Measurements from ENCODE around the gene C1orf167. TPM values are rescaled to one million over a fixed set of nuclear protein-coding genes. Genes with fewer than 3 reads are reported as not detected.

C1orf167 gene, protein sequence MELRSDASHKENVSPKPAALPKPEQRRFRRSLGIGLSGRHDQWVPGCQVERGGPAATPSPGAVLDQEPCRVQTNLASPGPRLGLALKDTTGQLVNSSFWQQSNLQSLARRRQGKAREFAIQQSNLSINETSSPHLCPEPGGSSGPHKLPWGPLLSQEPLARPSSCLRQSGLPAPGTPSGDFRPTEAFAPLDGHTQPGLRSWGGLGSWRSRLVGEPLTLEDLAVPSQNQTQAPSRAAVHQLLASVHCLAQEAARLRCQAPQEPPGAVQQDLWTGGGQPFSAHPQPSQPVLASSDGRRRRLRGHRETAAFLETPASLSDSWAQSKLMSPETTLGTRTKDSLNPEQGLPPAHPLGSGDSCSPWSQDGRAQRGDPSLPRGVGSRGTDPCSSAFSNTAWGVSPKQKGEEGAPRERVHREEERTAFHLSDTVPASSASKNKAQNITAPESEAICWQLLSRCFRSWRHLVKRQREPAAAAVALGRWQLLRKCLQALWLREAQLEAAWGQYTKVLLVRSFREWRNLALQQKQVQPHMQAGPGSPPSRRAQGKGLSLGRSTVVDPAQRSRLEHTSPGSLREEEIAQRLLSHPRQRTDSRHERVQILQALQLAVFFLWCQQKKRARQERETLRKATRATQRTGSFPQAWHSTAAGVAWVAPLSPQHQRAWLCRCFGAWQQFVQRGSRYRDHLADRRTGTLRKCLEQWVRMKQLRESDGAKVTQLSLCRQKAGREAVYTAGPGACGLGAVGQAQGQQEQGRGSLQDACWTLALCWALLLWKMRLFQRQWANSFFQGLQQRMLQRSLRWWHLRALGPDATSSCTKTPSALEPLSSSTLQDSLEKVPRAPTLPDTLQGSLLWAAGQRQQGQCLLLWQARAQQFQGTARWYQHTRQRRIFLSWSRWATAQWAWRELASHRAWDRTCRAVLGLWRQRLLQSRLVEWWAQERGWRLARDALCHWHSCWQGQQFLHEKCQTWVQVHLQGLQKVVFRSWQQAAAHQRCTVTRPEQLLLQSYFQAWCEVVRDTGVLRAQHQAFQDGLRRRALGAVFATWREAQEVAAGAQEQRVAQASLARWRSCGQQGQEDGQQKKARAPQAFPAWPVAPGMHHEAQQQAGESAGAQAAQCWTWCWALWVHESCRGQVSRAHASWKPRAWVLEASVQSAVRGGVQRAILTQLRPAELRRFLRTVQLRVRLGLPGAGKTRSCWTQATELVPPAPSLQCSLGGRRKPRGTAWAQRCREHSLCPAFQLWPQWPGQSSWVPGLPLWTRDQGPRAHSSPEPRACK (N-terminal part only)
- total RNA-seq (2012; rRNA removed), result not detected in 2 replicates

GRCh38 chr1:11761988-11762406 is at the start of gene C1orf167:
TSS of gene C1orf167 (plus strand) at chr1:11762193. CDS start at chr1:11764401, 2,208 bp downstream.
- H3K9me3 ChIP-seq (replicated peaks; ENCODE audit: low read length), result no peaks in the 10 kb centered on the region
- H3K4me1 ChIP-seq (ENCODE audit: control insufficient read depth, insufficient read depth, low read length), result no peaks in the 10 kb centered on the region
- peaks cover 25% of the 10 kb centered on the region for H3K27me3 ChIP-seq (ENCODE audit: control insufficient read depth, insufficient read depth, low read length)
- H3K9ac ChIP-seq (ENCODE audit: low read depth, low read length), result no peak within 1 kb of the TSS
- peak within 1 kb of the TSS; percentile 33 for H3K4me2 ChIP-seq (ENCODE audit: low read length)
- no peaks in the 10 kb centered on the region for H3K36me3 ChIP-seq (ENCODE audit: insufficient read depth, low read length)
- no peak within 1 kb of the TSS for H3K4me3 ChIP-seq (ENCODE audit: low read length)

DNA sequence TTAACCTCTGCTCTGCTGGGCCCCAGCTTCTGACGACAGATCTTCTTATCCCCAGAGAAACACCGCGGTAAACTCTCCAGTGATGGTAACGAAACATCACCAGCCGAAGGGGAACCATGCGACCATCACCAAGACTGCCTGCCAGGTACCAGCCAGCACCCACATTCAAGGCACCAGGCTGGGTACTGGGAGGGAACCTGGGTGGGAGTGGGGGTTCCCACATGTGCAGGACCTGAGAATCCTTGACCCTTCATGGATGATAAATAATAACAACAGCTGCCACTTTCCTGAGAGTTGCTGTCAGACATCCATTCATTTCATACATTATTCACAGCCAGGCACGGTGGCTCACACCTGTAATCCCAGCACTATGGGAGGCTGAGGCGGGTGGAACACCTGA is 49.7 kb upstream of the C1orf167 start:
- no peaks in the 10 kb centered on the region for H3K4me1 ChIP-seq (ENCODE audit: control insufficient read depth, insufficient read depth, low read length)
- H3K9ac ChIP-seq (ENCODE audit: low read depth, low read length), result no peak overlapping the region
- no peak overlapping the region for H3K4me3 ChIP-seq (ENCODE audit: low read length)
- no peaks in the 10 kb centered on the region for H3K9me3 ChIP-seq (replicated peaks; ENCODE audit: low read length)
- no peaks in the 10 kb centered on the region for H3K36me3 ChIP-seq (ENCODE audit: insufficient read depth, low read length)
- H3K4me2 ChIP-seq (ENCODE audit: low read length), result no peak overlapping the region
- peaks cover 52% of the 10 kb centered on the region for H3K27me3 ChIP-seq (ENCODE audit: control insufficient read depth, insufficient read depth, low read length)

- Histone ChIP-seq H3K4me3 (ENCODE audit: low read length) (no peak overlapping the region), H3K36me3 (ENCODE audit: insufficient read depth, low read length) (no peaks in the 10 kb centered on the region), H3K9ac (ENCODE audit: low read depth, low read length) (no peak overlapping the region), H3K27me3 (ENCODE audit: control insufficient read depth, insufficient read depth, low read length) (peaks cover 44% of the 10 kb centered on the region), H3K4me2 (ENCODE audit: low read length) (no peak overlapping the region), H3K4me1 (ENCODE audit: control insufficient read depth, insufficient read depth, low read length) (no peaks in the 10 kb centered on the region), H3K9me3 (replicated peaks; ENCODE audit: low read length) (no peaks in the 10 kb centered on the region)
Measured at GRCh38 chr1:11713095-11713494, 48.9 kb upstream of the C1orf167 start.

DNA sequence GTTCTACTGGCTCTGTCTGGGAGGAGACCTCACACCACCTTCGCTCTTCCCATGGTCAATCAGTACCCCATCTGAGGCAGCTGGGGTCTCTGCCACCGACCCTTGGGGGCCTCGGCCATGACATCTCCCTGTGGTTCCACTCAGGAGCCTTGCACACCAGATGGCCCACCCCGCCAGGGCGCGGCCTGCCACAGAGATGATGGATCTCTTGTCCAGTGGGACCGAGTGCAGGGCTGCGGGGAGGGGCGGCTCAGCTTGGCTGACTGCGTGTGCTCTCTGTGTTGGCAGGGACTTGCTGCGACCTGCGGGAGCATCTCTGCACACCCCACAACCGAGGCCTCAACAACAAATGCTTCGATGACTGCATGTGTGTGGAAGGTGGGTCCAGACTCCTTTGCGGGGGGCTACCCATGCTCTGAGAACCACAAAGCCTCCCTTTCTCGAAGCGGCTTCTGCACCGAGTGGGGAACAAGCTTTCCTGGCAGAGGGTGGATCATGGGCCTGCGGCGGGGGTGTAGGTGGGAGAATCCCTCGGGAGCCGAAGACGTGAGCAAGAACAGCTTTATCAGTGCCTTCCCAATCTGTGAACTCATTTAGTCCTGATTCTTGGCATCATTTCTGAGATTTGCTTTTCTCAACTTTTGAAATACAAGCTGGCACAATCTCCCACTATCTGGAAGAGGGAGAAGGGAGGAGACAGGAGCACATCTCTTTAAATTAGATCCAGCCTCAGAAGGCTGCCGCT is 47.0 kb upstream of the C1orf167 start:
- H3K9ac ChIP-seq (ENCODE audit: low read depth, low read length), result no peak overlapping the region
- peaks cover 40% of the 10 kb centered on the region for H3K27me3 ChIP-seq (ENCODE audit: control insufficient read depth, insufficient read depth, low read length)
- H3K4me1 ChIP-seq (ENCODE audit: control insufficient read depth, insufficient read depth, low read length), result peaks cover 6% of the 10 kb centered on the region
- no peak overlapping the region for H3K4me2 ChIP-seq (ENCODE audit: low read length)
- H3K9me3 ChIP-seq (replicated peaks; ENCODE audit: low read length), result no peaks in the 10 kb centered on the region
- no peak overlapping the region for H3K4me3 ChIP-seq (ENCODE audit: low read length)
- no peaks in the 10 kb centered on the region for H3K36me3 ChIP-seq (ENCODE audit: insufficient read depth, low read length)

DNA sequence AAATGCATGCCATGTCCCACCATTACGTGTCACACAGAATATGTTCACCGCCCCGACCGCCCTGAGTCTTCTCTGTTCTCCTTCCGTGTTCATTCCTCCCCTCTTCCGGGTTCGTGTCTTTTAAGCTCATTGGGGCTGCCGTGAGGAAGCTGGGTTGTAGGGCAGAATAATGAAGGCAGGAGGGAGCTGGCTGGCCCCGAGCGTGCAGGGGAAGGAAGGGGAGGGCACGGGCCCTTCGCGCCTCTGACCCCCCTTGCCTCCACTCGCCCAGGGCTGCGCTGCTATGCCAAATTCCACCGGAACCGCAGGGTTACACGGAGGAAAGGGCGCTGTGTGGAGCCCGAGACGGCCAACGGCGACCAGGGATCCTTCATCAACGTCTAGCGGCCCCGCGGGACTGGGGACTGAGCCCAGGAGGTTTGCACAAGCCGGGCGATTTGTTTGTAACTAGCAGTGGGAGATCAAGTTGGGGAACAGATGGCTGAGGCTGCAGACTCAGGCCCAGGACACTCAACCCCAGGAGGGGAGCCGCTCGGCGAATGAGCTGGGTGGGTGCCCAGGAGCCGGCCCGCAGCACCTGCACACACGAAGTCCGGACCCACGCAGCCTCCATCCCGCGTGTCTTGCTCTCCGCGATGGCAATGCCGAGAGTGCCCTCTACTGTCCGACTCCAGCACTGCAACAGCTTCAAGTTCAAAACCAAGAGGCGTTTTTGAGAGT is 42.5 kb upstream of the C1orf167 start:
- Histone ChIP-seq H3K4me2 (ENCODE audit: low read length) (peak overlapping the region; percentile 68), H3K4me1 (ENCODE audit: control insufficient read depth, insufficient read depth, low read length) (peaks cover 6% of the 10 kb centered on the region), H3K4me3 (ENCODE audit: low read length) (peak overlapping the region; percentile 31), H3K9me3 (replicated peaks; ENCODE audit: low read length) (no peaks in the 10 kb centered on the region), H3K9ac (ENCODE audit: low read depth, low read length) (no peak overlapping the region), H3K27me3 (ENCODE audit: control insufficient read depth, insufficient read depth, low read length) (peaks cover 41% of the 10 kb centered on the region), H3K36me3 (ENCODE audit: insufficient read depth, low read length) (no peaks in the 10 kb centered on the region)

DNA sequence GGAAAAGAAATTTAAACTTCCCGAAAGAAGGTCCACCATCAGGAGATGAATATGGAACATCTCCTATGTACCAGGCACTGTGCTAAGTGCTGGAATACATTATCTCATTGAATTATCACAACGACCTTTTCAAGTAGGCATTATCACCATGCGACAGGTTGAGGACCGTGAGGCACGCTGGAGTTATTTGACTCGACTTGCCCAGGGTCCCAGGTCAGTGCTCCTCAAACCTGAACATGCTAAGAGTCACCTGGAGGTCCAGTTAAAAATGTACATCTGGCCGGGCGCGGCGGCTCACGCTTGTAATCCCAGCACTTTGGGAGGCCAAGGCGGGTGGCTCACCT is 42.0 kb upstream of the C1orf167 start:
- no peaks in the 10 kb centered on the region for H3K9me3 ChIP-seq (replicated peaks; ENCODE audit: low read length)
- H3K4me2 ChIP-seq (ENCODE audit: low read length), result no peak overlapping the region
- peaks cover 6% of the 10 kb centered on the region for H3K4me1 ChIP-seq (ENCODE audit: control insufficient read depth, insufficient read depth, low read length)
- H3K36me3 ChIP-seq (ENCODE audit: insufficient read depth, low read length), result no peaks in the 10 kb centered on the region
- H3K9ac ChIP-seq (ENCODE audit: low read depth, low read length), result no peak overlapping the region
- peaks cover 43% of the 10 kb centered on the region for H3K27me3 ChIP-seq (ENCODE audit: control insufficient read depth, insufficient read depth, low read length)
- no peak overlapping the region for H3K4me3 ChIP-seq (ENCODE audit: low read length)

DNA sequence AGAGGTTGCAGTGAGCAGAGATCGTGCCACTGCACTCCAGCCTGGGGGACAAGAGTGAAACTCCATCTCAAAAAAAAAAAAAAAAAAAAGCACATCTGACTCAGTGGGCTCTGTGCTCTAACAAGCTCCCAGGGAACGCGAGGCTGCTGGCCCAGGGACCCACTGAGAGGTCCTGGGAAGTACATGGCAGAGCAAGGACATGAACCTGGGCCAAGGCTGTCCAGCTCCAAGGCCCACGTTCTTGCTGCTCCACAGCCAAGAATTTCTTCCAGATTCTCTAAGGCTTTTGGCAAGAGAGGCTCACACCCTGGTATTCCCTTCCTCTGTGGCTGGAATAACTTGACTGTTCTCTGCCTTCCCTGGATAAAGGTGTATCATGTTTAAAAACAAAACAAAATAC is 41.5 kb upstream of the C1orf167 start:
- Histone ChIP-seq H3K4me2 (ENCODE audit: low read length) (no peak overlapping the region), H3K4me1 (ENCODE audit: control insufficient read depth, insufficient read depth, low read length) (peaks cover 6% of the 10 kb centered on the region), H3K9ac (ENCODE audit: low read depth, low read length) (no peak overlapping the region), H3K36me3 (ENCODE audit: insufficient read depth, low read length) (no peaks in the 10 kb centered on the region), H3K27me3 (ENCODE audit: control insufficient read depth, insufficient read depth, low read length) (peaks cover 38% of the 10 kb centered on the region), H3K4me3 (ENCODE audit: low read length) (no peak overlapping the region), H3K9me3 (replicated peaks; ENCODE audit: low read length) (no peaks in the 10 kb centered on the region)

GRCh38 chr1:11721311-11721710 is 40.7 kb upstream of the C1orf167 start:
- no peak overlapping the region for H3K4me3 ChIP-seq (ENCODE audit: low read length)
- peaks cover 6% of the 10 kb centered on the region for H3K4me1 ChIP-seq (ENCODE audit: control insufficient read depth, insufficient read depth, low read length)
- H3K4me2 ChIP-seq (ENCODE audit: low read length), result no peak overlapping the region
- peaks cover 30% of the 10 kb centered on the region for H3K27me3 ChIP-seq (ENCODE audit: control insufficient read depth, insufficient read depth, low read length)
- no peak overlapping the region for H3K9ac ChIP-seq (ENCODE audit: low read depth, low read length)
- no peaks in the 10 kb centered on the region for H3K9me3 ChIP-seq (replicated peaks; ENCODE audit: low read length)
- H3K36me3 ChIP-seq (ENCODE audit: insufficient read depth, low read length), result no peaks in the 10 kb centered on the region

DNA sequence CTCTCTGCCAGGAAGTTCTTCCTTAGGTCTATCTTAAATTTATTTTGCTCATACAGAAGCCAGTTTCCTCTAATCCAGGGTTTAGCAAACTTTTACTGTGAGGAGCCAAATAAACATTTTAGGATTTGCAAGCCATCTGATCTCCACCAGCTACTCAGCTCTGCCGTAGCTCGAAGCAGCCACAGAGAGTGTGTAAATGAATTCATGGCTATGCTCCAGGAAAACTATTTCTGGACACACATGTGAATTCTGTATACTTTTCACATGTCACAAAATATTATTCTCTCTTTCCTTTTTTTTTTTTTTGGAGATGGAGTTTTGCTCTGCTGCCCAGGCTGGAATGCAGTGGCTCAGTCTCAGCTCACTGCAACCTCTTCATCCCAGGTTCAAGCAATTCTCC is 39.5 kb upstream of the C1orf167 start:
- Histone ChIP-seq H3K9me3 (replicated peaks; ENCODE audit: low read length) (no peaks in the 10 kb centered on the region), H3K4me1 (ENCODE audit: control insufficient read depth, insufficient read depth, low read length) (peaks cover 6% of the 10 kb centered on the region), H3K27me3 (ENCODE audit: control insufficient read depth, insufficient read depth, low read length) (peaks cover 29% of the 10 kb centered on the region), H3K9ac (ENCODE audit: low read depth, low read length) (no peak overlapping the region), H3K4me2 (ENCODE audit: low read length) (no peak overlapping the region), H3K36me3 (ENCODE audit: insufficient read depth, low read length) (no peaks in the 10 kb centered on the region), H3K4me3 (ENCODE audit: low read length) (no peak overlapping the region)

- no peak overlapping the region for H3K4me3 ChIP-seq (ENCODE audit: low read length)
- H3K9me3 ChIP-seq (replicated peaks; ENCODE audit: low read length), result no peaks in the 10 kb centered on the region
- H3K4me1 ChIP-seq (ENCODE audit: control insufficient read depth, insufficient read depth, low read length), result peaks cover 10% of the 10 kb centered on the region
- peaks cover 23% of the 10 kb centered on the region for H3K27me3 ChIP-seq (ENCODE audit: control insufficient read depth, insufficient read depth, low read length)
- H3K36me3 ChIP-seq (ENCODE audit: insufficient read depth, low read length), result no peaks in the 10 kb centered on the region
- H3K4me2 ChIP-seq (ENCODE audit: low read length), result no peak overlapping the region
- H3K9ac ChIP-seq (ENCODE audit: low read depth, low read length), result no peak overlapping the region
Measured at GRCh38 chr1:11725616-11726015, 36.4 kb upstream of the C1orf167 start.
